Activated CD8-positive, alpha-beta T cell treated with anti-CD3 and anti-CD28 coated beads for 36 hours (primary cell): ENCODE data around the gene ADGRD2. TPM values are rescaled to one million over a fixed set of nuclear protein-coding genes. Genes with fewer than 3 reads are reported as not detected.

Experiments used
- ATAC-seq: fragments of 200-7000 bp; cut with Tn5 transposase; one replicate; pipeline ENCODE4 v1.10.0; 2021; ENCODE audit warnings: mild to moderate bottlenecking, moderate library complexity
- CTCF ChIA-PET: fragments of 350-600 bp; sonication (Branson Sonifier 250); formaldehyde crosslinking; loops from one replicate; lab custom pipeline; 2021; ENCODE audit warnings: antibody characterized with exemption; lab: Charles Lee
- POLR2A ChIA-PET: fragments of 350-600 bp; sonication (Branson Sonifier 250); formaldehyde crosslinking; loops from one replicate; lab custom pipeline; 2021; ENCODE audit warnings: antibody characterized with exemption; lab: Charles Lee
- DNase-seq: peaks from one replicate; pipeline ENCODE4 v3.0.0-alpha.2; 2020
- H3K27ac Mint-ChIP-seq: one replicate; pipeline ENCODE4 v1.8.0; 2021; ENCODE audit warnings: mild to moderate bottlenecking, mixed read lengths
- H3K27me3 Mint-ChIP-seq: one replicate; pipeline ENCODE4 v1.8.0; 2021; ENCODE audit warnings: mixed read lengths
- H3K36me3 Mint-ChIP-seq: one replicate; pipeline ENCODE4 v1.8.0; 2021; ENCODE audit warnings: low read depth, mixed read lengths
- H3K4me1 Mint-ChIP-seq: one replicate; pipeline ENCODE4 v1.8.0; 2021; ENCODE audit warnings: low read depth, mixed read lengths
- H3K4me3 Mint-ChIP-seq: one replicate; pipeline ENCODE4 v1.8.0; 2021; ENCODE audit warnings: mild to moderate bottlenecking, moderate library complexity, mixed read lengths
- H3K9me3 Mint-ChIP-seq: one replicate; pipeline ENCODE4 v1.8.0; 2021; ENCODE audit warnings: mixed read lengths
- CTCF ChIP-seq: fragments of 200-600 bp; IDR thresholded peaks from one replicate; pipeline ENCODE4 v1.8.0; 2022; ENCODE audit warnings: antibody characterized with exemption, mild to moderate bottlenecking
- intact Hi-C: fragments of 100-400 bp; cut with micrococcal nuclease; formaldehyde crosslinking; loops from one replicate; pipeline ENCODE4 v1.10.0; 2022
- total RNA-seq, 2 experiments: library from RNA; stranded (reverse); gene quantifications; one replicate each; pipeline ENCODE4 v1.2.3, GENCODE V29; 2021

The ADGRD2 gene
- total RNA-seq, 2 experiments from 2014 or later = not detected

DNA sequence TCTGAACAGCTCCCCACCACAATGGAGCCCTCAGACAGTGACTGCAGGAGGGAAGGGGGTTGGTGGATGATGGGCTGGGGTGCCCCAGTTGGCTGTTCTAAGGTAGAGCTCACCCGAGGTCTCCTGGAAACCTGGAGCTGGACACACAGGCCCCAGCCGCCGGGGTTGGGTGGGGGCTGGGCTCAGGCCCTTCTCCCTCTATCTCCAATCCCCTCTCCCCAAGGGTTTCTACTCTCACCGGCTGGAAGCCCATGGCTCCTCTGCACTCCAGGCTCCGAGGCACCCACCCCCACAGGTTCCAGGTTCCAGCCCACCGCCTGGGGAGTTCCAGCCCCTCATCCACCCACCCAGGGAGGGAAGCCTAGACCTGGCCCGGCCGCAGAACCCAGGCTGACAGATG lies 56.2 kb downstream of the ADGRD2 start:
- intact Hi-C loops = no loop called here
- ChIA-PET CTCF (no interaction called here), POLR2A (no interaction called here)
- no peaks in the 10 kb centered on the region for H3K9me3 Mint-ChIP-seq
- H3K36me3 Mint-ChIP-seq = no peaks in the 10 kb centered on the region
- no peak for TF ChIP-seq CTCF
- ATAC-seq (no peak), DNase-seq (no peak)
- H3K27ac Mint-ChIP-seq = no peak overlapping the region
- H3K27me3 Mint-ChIP-seq = peaks cover 21% of the 10 kb centered on the region
- H3K4me3 Mint-ChIP-seq = no peak overlapping the region
- peaks cover 5% of the 10 kb centered on the region for H3K4me1 Mint-ChIP-seq

DNA sequence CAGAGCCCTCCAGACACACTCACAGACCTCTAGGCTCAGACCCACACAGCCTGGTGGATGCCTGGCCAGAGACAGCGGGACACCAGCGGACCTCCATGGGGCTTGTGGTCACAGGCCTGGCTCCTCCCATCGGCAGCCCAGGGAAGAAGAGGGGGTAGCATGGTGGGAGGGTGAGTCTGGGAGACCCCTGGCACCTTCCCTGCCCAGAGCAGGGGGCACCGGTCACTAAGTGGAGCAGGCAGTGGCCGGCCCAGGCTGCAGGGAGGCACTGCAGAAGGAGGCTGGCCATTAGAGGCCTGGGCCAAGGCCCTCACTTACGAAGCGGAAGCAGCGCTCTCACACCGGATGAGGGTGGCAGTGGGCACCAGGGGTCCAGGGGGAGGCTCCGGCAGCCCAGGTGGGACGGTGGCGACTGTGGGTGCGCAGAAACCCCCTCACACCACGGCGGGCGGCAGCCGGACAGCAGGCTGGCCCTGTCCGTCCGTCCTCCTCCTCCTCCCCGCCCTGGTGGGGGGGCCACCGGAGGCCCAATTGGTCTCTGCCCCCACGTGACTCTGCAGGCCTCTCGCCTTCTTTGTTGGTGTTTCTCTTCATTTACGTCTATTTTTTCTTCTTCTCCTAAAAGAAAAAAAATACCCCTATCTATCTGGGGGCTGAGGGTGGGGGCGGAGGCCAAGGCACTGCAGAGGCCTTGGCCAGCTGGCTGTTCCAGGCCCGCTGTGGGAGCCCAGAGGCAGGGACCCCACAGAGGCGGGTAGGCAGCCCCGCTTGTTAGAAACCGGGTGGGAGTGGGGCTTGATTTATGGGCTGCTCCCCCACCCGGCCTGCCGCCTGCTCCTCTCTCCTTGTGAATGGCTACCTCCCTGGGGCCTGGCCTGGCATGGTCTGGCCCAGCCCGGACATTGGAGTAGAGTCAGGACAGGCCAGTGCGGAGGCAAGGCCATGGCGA lies 57.0 kb downstream of the ADGRD2 start, which contains the start of gene NR5A1:
TSS of gene NR5A1 (minus strand) at position 469 of the 949 bp plus-strand sequence. CDS start 4,004 bp downstream, outside the sequence.
- no peak for TF ChIP-seq CTCF
- no peak for DNase-seq
- H3K36me3 Mint-ChIP-seq = no peaks in the 10 kb centered on the region
- H3K27me3 Mint-ChIP-seq = peaks cover 17% of the 10 kb centered on the region
- intact Hi-C loops = no loop called here
- H3K4me1 Mint-ChIP-seq = peaks cover 5% of the 10 kb centered on the region
- POLR2A ChIA-PET = no interaction called here
- no peak within 1 kb of the TSS for H3K27ac Mint-ChIP-seq
- CTCF ChIA-PET = no interaction called here
- no peak for ATAC-seq
- H3K4me3 Mint-ChIP-seq = no peak within 1 kb of the TSS
- no peaks in the 10 kb centered on the region for H3K9me3 Mint-ChIP-seq

- no peaks in the 10 kb centered on the region for H3K36me3 Mint-ChIP-seq
- TF ChIP-seq CTCF = no peak
- peaks cover 5% of the 10 kb centered on the region for H3K4me1 Mint-ChIP-seq
- H3K27ac Mint-ChIP-seq = no peak overlapping the region
- H3K4me3 Mint-ChIP-seq = no peak overlapping the region
- H3K27me3 Mint-ChIP-seq = peaks cover 16% of the 10 kb centered on the region
- ATAC-seq = no peak
- POLR2A ChIA-PET = no interaction called here
- DNase-seq = no peak
- CTCF ChIA-PET = no interaction called here
- no peaks in the 10 kb centered on the region for H3K9me3 Mint-ChIP-seq
- intact Hi-C loops = no loop called here
Observed at GRCh38 chr9:124507880-124508423, 57.7 kb downstream of the ADGRD2 start.

- Mint-ChIP-seq H3K4me1 (no peaks in the 10 kb centered on the region), H3K4me3 (no peak overlapping the region), H3K9me3 (no peaks in the 10 kb centered on the region), H3K27me3 (peaks cover 2% of the 10 kb centered on the region), H3K27ac (no peak overlapping the region), H3K36me3 (no peaks in the 10 kb centered on the region)
- TF ChIP-seq CTCF = no peak
- intact Hi-C loops = no loop called here
- ChIA-PET CTCF (interaction anchor here (1.3 kb wide), 1 partner anchor 26 kb away, joined by 5 read pairs; no protein-coding TSS in a partner anchor), POLR2A (interaction anchor here (0.5 kb wide), 1 partner anchor 147 kb away, joined by 4 read pairs; no protein-coding TSS in a partner anchor)
- ATAC-seq = no peak
- no peak for DNase-seq
Observed at GRCh38 chr9:124510650-124511425, 60.6 kb downstream of the ADGRD2 start.
